CD14-positive monocyte (primary cell): ENCODE results near the gene CCM2. TPM values are rescaled to one million over a fixed set of nuclear protein-coding genes. Genes with fewer than 3 reads are reported as not detected.
"Not testable (repeated sequence)": the region's sequence is repeated elsewhere in the genome, so short reads cannot be mapped to it uniquely, and the experiment has no call there.

Experiments used
- DNase-seq, 3 donors: peaks; one replicate each; pipeline ENCODE4 v3.0.0-alpha.2; 2011 to 2022
- H2AFZ ChIP-seq: 2 replicates; pipeline ENCODE4 v1.6.0; 2012; ENCODE audit warnings: mild to moderate bottlenecking, low read depth, low read length, inconsistent platforms; ENCODE audit not compliant: insufficient read depth, poor library complexity, severe bottlenecking
- H3K27ac ChIP-seq, 2 donors: 1 replicate in 1 of 2; 2 replicates in 1 of 2; pipeline ENCODE4 v1.5.1; 2012 to 2013; ENCODE audit warnings: low read length in 2 of 2, control low read depth in 1 of 2, inconsistent platforms in 1 of 2, low read depth in 1 of 2, mild to moderate bottlenecking in 1 of 2
- H3K27me3 ChIP-seq, 2 donors: one replicate each; pipeline versions ENCODE4 v1.6.0 to v1.6.1; 2011 to 2013; ENCODE audit warnings: low read length in 2 of 2; ENCODE audit not compliant: control insufficient read depth in 2 of 2, insufficient read depth in 2 of 2
- H3K36me3 ChIP-seq, 2 donors: replicated peaks in 1 of 2; 1 replicate in 1 of 2; 2 replicates in 1 of 2; pipeline versions ENCODE4 v1.5.1 to v1.6.1; 2012 to 2013; ENCODE audit warnings: low read length in 2 of 2, control low read depth in 1 of 2, inconsistent platforms in 1 of 2, mild to moderate bottlenecking in 1 of 2; ENCODE audit not compliant: insufficient read depth in 2 of 2, control insufficient read depth in 1 of 2
- H3K4me1 ChIP-seq, 2 donors: 1 replicate in 1 of 2; 2 replicates in 1 of 2; pipeline versions ENCODE4 v1.5.1 to v1.6.1; 2012 to 2013; ENCODE audit warnings: low read length in 2 of 2, control low read depth in 1 of 2, inconsistent platforms in 1 of 2, mild to moderate bottlenecking in 1 of 2, moderate library complexity in 1 of 2; ENCODE audit not compliant: insufficient read depth in 2 of 2, control insufficient read depth in 1 of 2
- H3K4me2 ChIP-seq: replicated peaks from 2 replicates; pipeline ENCODE3; 2012; ENCODE audit warnings: low read length, moderate library complexity, mild to moderate bottlenecking; ENCODE audit not compliant: poor library complexity, severe bottlenecking; ENCODE audit errors: extremely low read depth
- H3K4me3 ChIP-seq, 3 experiments: fragments of 200-600 bp in 1 of 3; sonication (generic) in 1 of 3; replicated peaks in 1 of 3; 1 replicate in 2 of 3; 2 replicates in 1 of 3; pipeline ENCODE4 v1.5.1; 2011 to 2013; ENCODE audit warnings: low read length in 3 of 3, mild to moderate bottlenecking in 3 of 3, control low read depth in 2 of 3, low read depth in 2 of 3, inconsistent platforms in 1 of 3, moderate library complexity in 1 of 3
- H3K79me2 ChIP-seq: 2 replicates; pipeline ENCODE4 v1.6.0; 2012; ENCODE audit warnings: mild to moderate bottlenecking, control low read depth, inconsistent platforms, low read length, moderate library complexity; ENCODE audit not compliant: insufficient read depth
- H3K9ac ChIP-seq: 2 replicates; pipeline ENCODE4 v1.6.0; 2017; ENCODE audit warnings: low read length, mild to moderate bottlenecking; ENCODE audit not compliant: insufficient read depth, poor library complexity, severe bottlenecking
- H3K9me3 ChIP-seq, 2 donors: replicated peaks in 1 of 2; 1 replicate in 1 of 2; 2 replicates in 1 of 2; pipeline versions ENCODE4 v1.5.1 to v1.6.1; 2012 to 2013; ENCODE audit warnings: low read length in 2 of 2, control low read depth in 1 of 2; ENCODE audit not compliant: control insufficient read depth in 1 of 2, insufficient read depth in 1 of 2
- H4K20me1 ChIP-seq: 2 replicates; pipeline ENCODE4 v1.6.0; 2012; ENCODE audit warnings: mild to moderate bottlenecking, low read length, control low read depth, moderate library complexity; ENCODE audit not compliant: insufficient read depth
- H3K27ac Mint-ChIP-seq, 7 donors: one replicate each; pipeline ENCODE4 v1.8.0; 2020; ENCODE audit warnings: mild to moderate bottlenecking in 7 of 7, mixed read lengths in 7 of 7, moderate library complexity in 6 of 7, inconsistent platforms in 2 of 7
- H3K27me3 Mint-ChIP-seq, 3 donors: one replicate each; pipeline ENCODE4 v1.8.0; 2021 to 2022; ENCODE audit warnings: low read depth in 3 of 3, mild to moderate bottlenecking in 3 of 3, mixed read lengths in 3 of 3, moderate library complexity in 3 of 3, inconsistent platforms in 1 of 3
- H3K36me3 Mint-ChIP-seq, 2 donors: one replicate each; pipeline ENCODE4 v1.8.0; 2020; ENCODE audit warnings: mixed read lengths in 2 of 2, inconsistent platforms in 1 of 2, mild to moderate bottlenecking in 1 of 2
- H3K4me1 Mint-ChIP-seq: one replicate; pipeline ENCODE4 v1.8.0; 2020; ENCODE audit warnings: mild to moderate bottlenecking, mixed read lengths
- H3K4me3 Mint-ChIP-seq, 2 donors: one replicate each; pipeline ENCODE4 v1.8.0; 2020; ENCODE audit warnings: mild to moderate bottlenecking in 2 of 2, mixed read lengths in 2 of 2, moderate library complexity in 1 of 2
- H3K9me3 Mint-ChIP-seq, 7 donors: one replicate each; pipeline ENCODE4 v1.8.0; 2020 to 2022; ENCODE audit warnings: mixed read lengths in 7 of 7, mild to moderate bottlenecking in 6 of 7, moderate library complexity in 6 of 7, inconsistent platforms in 2 of 7
- CTCF ChIP-seq: fragments of 200-600 bp; IDR thresholded peaks from one replicate; pipeline ENCODE4 v1.8.0; 2022; ENCODE audit warnings: antibody characterized with exemption, mild to moderate bottlenecking
- WGBS: methylation state at CpG from one replicate; pipeline ENCODE4 v1.1.5; 2013; ENCODE audit warnings: missing lambda C conversion rate; ENCODE audit not compliant: insufficient coverage; 5-methylcytosine and 5-hydroxymethylcytosine counted together
- intact Hi-C, 2 donors: fragments of 100-400 bp; cut with micrococcal nuclease; formaldehyde crosslinking; loops; one replicate each; pipeline versions ENCODE4 v1.15.0 to v1.15.1; 2023
- polyA plus RNA-seq, 3 donors: library from polyadenylated mRNA; depleted of rRNA in 1 of 3; unstranded in 2 of 3; stranded (reverse) in 1 of 3; fragments of 300-500 nt in 2 of 3; fragments of >200 nt in 1 of 3; fragmentation: Illumina TruSeq in 2 of 3; gene quantifications; 1 replicate in 2 of 3; 2 replicates in 1 of 3; pipeline ENCODE4 v1.2.3, GENCODE V29; 2012 to 2021

CCM2 gene
- polyA plus RNA-seq, 3 donors, result 38.5 to 102 (median 51.4) TPM

- intact Hi-C loops, result loop anchor here in 1 of 2 donors (10.0 kb wide), 1 partner anchor 49 kb away; the partner anchor contains the start of gene MYO1G
- no peak overlapping the region for H3K4me3 Mint-ChIP-seq
- peaks cover 0 to 4% (median 0%) of the 10 kb centered on the region in 7 donors for H3K9me3 Mint-ChIP-seq
- Histone ChIP-seq H3K4me2 (no peak overlapping the region), H3K4me3 (no peak overlapping the region), H3K27ac (no peak overlapping the region), H3K36me3 (peaks cover under 1 to 2% of the 10 kb centered on the region in 2 donors), H2AFZ (no peak overlapping the region), H3K4me1 (peaks cover 36 to 40% of the 10 kb centered on the region in 2 donors), H3K79me2 (peaks cover 86% of the 10 kb centered on the region), H4K20me1 (peaks cover 23% of the 10 kb centered on the region), H3K9me3 (no peaks in the 10 kb centered on the region), H3K9ac (no peak overlapping the region), H3K27me3 (no peaks in the 10 kb centered on the region)
- peak overlapping the region in 3 of 7 donors; percentile 17 to 45 (median 25) for H3K27ac Mint-ChIP-seq
- no peak for TF ChIP-seq CTCF
- WGBS, result 100% methylated on average over 1 of the region's 2 CpGs
- H3K36me3 Mint-ChIP-seq, result peaks cover 10 to 22% of the 10 kb centered on the region in 2 donors
- no peak for DNase-seq
- peaks cover 0 to 3% (median 0%) of the 10 kb centered on the region in 3 donors for H3K27me3 Mint-ChIP-seq
- peaks cover 47% of the 10 kb centered on the region for H3K4me1 Mint-ChIP-seq
Measured at GRCh38 chr7:45024126-45024744, 24.2 kb downstream of the CCM2 start.

DNA sequence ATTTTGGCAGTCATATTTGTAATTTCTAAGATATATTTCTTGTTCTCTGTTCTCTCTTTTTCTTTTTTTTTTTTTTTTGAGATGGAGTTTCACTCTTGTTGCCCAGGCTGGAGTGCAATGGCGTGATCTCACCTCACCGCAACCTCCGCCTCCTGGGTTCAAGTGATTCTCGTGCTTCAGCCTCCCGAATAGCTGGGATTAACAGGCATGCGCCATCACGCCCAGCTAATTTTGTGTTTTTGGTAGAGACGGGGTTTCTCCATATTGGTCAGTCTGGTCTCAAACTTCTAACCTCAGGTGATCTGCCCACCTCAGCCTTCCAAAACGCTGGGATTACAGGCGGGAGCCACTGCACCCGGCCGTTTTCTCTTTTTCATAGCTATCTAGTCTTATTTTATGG, 25.5 kb downstream of the CCM2 start:
- Histone ChIP-seq H3K4me1 (peaks cover 46 to 52% of the 10 kb centered on the region in 2 donors), H4K20me1 (peaks cover 28% of the 10 kb centered on the region), H3K4me2 (peak overlapping the region; percentile 91), H3K79me2 (peaks cover 87% of the 10 kb centered on the region), H3K27ac (peak overlapping the region in 1 of 2 donors; percentile 77)
- H3K27ac Mint-ChIP-seq, result peak overlapping the region in 4 of 7 donors; percentile 57 to 92 (median 80)
- not testable (repeated sequence) for H3K27me3 ChIP-seq, H3K4me3 Mint-ChIP-seq, H3K9ac ChIP-seq, H3K27me3 Mint-ChIP-seq, DNase-seq, H3K9me3 ChIP-seq, H2AFZ ChIP-seq, H3K9me3 Mint-ChIP-seq, H3K36me3 ChIP-seq, H3K4me3 ChIP-seq
- intact Hi-C loops, result loop anchor here in 1 of 2 donors (10.0 kb wide), 1 partner anchor 51 kb away; the partner anchor contains the start of gene MYO1G
- H3K36me3 Mint-ChIP-seq, result peaks cover 17 to 30% of the 10 kb centered on the region in 2 donors
- H3K4me1 Mint-ChIP-seq, result peaks cover 58% of the 10 kb centered on the region
- WGBS, result 87% methylated on average over 5 of the region's 12 CpGs
